ENCODE measurements around the gene BCAR1. TPM values are rescaled to one million over a fixed set of nuclear protein-coding genes. Genes with fewer than 3 reads are reported as not detected.

The BCAR1 gene
- total RNA-seq, 1 experiment from 2014 or later, result 95.6 TPM

DNA sequence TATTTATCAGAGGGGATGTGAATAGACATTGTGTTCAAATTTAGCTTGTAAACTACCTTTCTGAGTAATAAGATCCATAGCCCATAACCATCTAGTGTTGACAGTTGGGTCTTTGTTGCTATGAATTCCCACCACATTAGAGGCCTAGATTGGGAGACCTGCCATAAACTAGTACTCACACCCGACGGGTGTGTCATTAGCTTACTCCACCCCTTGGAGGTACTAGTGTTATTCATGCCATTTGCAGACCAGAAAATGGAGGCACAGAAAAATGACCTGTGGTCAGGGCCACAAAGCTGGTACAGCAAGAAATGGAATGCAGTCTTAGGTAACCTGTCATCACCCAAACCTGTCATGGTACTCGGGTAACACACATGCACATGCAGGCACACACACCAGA lies 41.3 kb upstream of the BCAR1 start (continued):
- TF ChIP-seq, protein P1, sequence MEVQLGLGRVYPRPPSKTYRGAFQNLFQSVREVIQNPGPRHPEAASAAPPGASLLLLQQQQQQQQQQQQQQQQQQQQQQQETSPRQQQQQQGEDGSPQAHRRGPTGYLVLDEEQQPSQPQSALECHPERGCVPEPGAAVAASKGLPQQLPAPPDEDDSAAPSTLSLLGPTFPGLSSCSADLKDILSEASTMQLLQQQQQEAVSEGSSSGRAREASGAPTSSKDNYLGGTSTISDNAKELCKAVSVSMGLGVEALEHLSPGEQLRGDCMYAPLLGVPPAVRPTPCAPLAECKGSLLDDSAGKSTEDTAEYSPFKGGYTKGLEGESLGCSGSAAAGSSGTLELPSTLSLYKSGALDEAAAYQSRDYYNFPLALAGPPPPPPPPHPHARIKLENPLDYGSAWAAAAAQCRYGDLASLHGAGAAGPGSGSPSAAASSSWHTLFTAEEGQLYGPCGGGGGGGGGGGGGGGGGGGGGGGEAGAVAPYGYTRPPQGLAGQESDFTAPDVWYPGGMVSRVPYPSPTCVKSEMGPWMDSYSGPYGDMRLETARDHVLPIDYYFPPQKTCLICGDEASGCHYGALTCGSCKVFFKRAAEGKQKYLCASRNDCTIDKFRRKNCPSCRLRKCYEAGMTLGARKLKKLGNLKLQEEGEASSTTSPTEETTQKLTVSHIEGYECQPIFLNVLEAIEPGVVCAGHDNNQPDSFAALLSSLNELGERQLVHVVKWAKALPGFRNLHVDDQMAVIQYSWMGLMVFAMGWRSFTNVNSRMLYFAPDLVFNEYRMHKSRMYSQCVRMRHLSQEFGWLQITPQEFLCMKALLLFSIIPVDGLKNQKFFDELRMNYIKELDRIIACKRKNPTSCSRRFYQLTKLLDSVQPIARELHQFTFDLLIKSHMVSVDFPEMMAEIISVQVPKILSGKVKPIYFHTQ (CRISPR knock-in tag; IDR thresholded peaks at IDR 0.05), result no peak
- TF ChIP-seq, protein P2, sequence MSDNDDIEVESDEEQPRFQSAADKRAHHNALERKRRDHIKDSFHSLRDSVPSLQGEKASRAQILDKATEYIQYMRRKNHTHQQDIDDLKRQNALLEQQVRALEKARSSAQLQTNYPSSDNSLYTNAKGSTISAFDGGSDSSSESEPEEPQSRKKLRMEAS (CRISPR knock-in tag; IDR thresholded peaks at IDR 0.05), result no peak
- TF ChIP-seq JUN (CRISPR knock-in tag; IDR thresholded peaks at IDR 0.05), result no peak
- no peak for TF ChIP-seq FOXK1 (CRISPR knock-in tag; IDR thresholded peaks at IDR 0.05)
- no peak for TF ChIP-seq ZBTB21 (CRISPR knock-in tag; IDR thresholded peaks at IDR 0.05; ENCODE audit: borderline replicate concordance)
- no peak for TF ChIP-seq CDX4 (CRISPR knock-in tag; IDR thresholded peaks at IDR 0.05; ENCODE audit: borderline replicate concordance)
- TF ChIP-seq ZNF121 (CRISPR knock-in tag; IDR thresholded peaks at IDR 0.05), result no peak
- TF ChIP-seq, protein P3, sequence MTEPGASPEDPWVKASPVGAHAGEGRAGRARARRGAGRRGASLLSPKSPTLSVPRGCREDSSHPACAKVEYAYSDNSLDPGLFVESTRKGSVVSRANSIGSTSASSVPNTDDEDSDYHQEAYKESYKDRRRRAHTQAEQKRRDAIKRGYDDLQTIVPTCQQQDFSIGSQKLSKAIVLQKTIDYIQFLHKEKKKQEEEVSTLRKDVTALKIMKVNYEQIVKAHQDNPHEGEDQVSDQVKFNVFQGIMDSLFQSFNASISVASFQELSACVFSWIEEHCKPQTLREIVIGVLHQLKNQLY (CRISPR knock-in tag; IDR thresholded peaks at IDR 0.05), result no peak
- no peak for TF ChIP-seq TCF7 (CRISPR knock-in tag; IDR thresholded peaks at IDR 0.05; ENCODE audit: low read depth)
- no peak for TF ChIP-seq NR3C1 (CRISPR knock-in tag; conservative IDR thresholded peaks at IDR 0.05; ENCODE audit: low read depth)

DNA sequence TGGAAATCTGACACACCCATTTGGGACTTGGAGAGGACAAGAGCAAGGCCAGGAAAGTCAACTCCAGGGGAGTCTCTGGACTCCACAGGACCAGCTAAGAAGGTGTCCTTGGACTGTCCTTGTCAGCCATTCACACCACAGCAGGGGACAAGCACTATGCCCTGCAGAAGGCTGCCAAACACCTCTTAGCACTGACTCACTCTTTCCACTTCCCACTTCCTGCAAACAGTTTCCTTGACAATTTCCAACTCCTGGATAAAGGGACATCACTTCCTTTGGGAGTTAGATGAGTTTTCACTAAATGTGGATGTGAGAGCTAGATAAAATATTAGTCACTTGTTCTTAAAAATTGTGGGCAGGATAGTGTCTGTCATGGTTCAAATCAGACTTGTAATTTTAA lies 37.8 kb upstream of the BCAR1 start:
- Mint-ChIP-seq H3K4me1 (peaks cover 15% of the 10 kb centered on the region; the same call in 1 of the 2 replicates), H3K9me3 (peaks cover 5% of the 10 kb centered on the region), H3K27me3 (ENCODE audit: low read depth) (no peaks in the 10 kb centered on the region), H3K4me3 (no peak overlapping the region), H3K36me3 (peaks cover 47% of the 10 kb centered on the region), H3K27ac (no peak overlapping the region)
- CTCF ChIA-PET, result no interaction called here
- POLR2A ChIA-PET, result no interaction called here
- ATAC-seq (peak; percentile 55), DNase-seq (ENCODE audit: low spot score) (no peak)
- TF ChIP-seq TCF7 (CRISPR knock-in tag; IDR thresholded peaks at IDR 0.05; ENCODE audit: low read depth), result no peak
- TF ChIP-seq, protein P2 (CRISPR knock-in tag; IDR thresholded peaks at IDR 0.05), result no peak

- H3K36me3 Mint-ChIP-seq, result peaks cover 43% of the 10 kb centered on the region
- H3K27me3 Mint-ChIP-seq (ENCODE audit: low read depth), result no peaks in the 10 kb centered on the region
- H3K9me3 Mint-ChIP-seq, result peaks cover 5% of the 10 kb centered on the region
- CTCF ChIA-PET, result interaction anchor here (0.5 kb wide), 1 partner anchor 135 kb away, joined by 4 read pairs; no protein-coding TSS in a partner anchor
- DNase-seq (ENCODE audit: low spot score) (no peak), ATAC-seq (no peak)
- H3K4me1 Mint-ChIP-seq, result peaks cover 15% of the 10 kb centered on the region; the same call in 1 of the 2 replicates
- peak overlapping the region; percentile 48 for H3K27ac Mint-ChIP-seq
- no peak overlapping the region for H3K4me3 Mint-ChIP-seq
- POLR2A ChIA-PET, result no interaction called here
- TF ChIP-seq SMAD4 (CRISPR knock-in tag; IDR thresholded peaks at IDR 0.05), result no peak
- no peak for TF ChIP-seq ZNF512 (CRISPR knock-in tag; IDR thresholded peaks at IDR 0.05; ENCODE audit: borderline replicate concordance)
- no peak for TF ChIP-seq CBFB (CRISPR knock-in tag; IDR thresholded peaks at IDR 0.05; ENCODE audit: low read depth)
- TF ChIP-seq, protein P4, sequence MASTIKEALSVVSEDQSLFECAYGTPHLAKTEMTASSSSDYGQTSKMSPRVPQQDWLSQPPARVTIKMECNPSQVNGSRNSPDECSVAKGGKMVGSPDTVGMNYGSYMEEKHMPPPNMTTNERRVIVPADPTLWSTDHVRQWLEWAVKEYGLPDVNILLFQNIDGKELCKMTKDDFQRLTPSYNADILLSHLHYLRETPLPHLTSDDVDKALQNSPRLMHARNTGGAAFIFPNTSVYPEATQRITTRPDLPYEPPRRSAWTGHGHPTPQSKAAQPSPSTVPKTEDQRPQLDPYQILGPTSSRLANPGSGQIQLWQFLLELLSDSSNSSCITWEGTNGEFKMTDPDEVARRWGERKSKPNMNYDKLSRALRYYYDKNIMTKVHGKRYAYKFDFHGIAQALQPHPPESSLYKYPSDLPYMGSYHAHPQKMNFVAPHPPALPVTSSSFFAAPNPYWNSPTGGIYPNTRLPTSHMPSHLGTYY (CRISPR knock-in tag; IDR thresholded peaks at IDR 0.05), result no peak
- no peak for TF ChIP-seq ZNF671 (CRISPR knock-in tag; IDR thresholded peaks at IDR 0.05)
- TF ChIP-seq OVOL2 (CRISPR knock-in tag; IDR thresholded peaks at IDR 0.05; ENCODE audit: borderline replicate concordance), result no peak
- TF ChIP-seq, protein P1 (CRISPR knock-in tag; IDR thresholded peaks at IDR 0.05), result no peak
- no peak for TF ChIP-seq ATF6 (CRISPR knock-in tag; IDR thresholded peaks at IDR 0.05)
Measured at GRCh38 chr16:75288596-75289120, 37.2 kb upstream of the BCAR1 start.

Measured in WTC11 (cell line).